ENCODE measurements around the gene SUSD4.
"Not testable (repeated sequence)": the region's sequence is repeated elsewhere in the genome, so short reads cannot be mapped to it uniquely, and the experiment has no call there.

The SUSD4 gene

DNA sequence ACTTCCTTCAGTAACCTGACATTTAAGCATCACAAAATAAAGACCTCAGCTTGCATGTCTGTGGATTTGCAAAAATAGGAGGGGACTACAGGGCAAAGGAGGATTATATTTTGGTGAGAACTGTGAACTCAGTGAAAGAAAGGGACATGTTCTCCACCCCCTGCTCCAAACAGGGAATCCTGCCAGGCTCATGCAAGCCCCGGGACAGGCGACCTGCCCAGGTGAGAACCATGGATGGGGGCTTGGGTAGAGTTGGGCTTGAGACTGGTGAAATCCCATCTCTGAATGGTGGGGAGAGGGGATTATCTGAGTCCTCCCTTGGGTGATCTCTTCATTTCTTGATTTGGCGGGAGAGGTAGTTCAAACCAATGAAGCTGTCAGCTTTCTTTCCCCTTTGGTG lies 110.1 kb downstream of the SUSD4 start:
- Histone ChIP-seq H3K23ac (ENCODE audit: low read depth, low read length, poor library complexity) (no peak overlapping the region), H3K9me3 (replicated peaks in 1 of 2; ENCODE audit: control insufficient read depth in 2 of 2, insufficient read depth in 1 of 2, low read depth in 1 of 2, low read length in 2 of 2) (no peaks in the 10 kb centered on the region), H4K91ac (ENCODE audit: low read depth, low read length, poor library complexity) (no peak overlapping the region), H2BK15ac (ENCODE audit: low read length) (no peak overlapping the region), H2BK12ac (ENCODE audit: low read length) (no peak overlapping the region), H3K4ac (ENCODE audit: low read length) (no peak overlapping the region), H3K14ac (ENCODE audit: low read length) (no peak overlapping the region), H3K4me3 (ENCODE audit: low read length in 2 of 2) (no peak overlapping the region), H3K9ac (ENCODE audit: low read depth, low read length, poor library complexity) (no peak overlapping the region), H3K27me3 (ENCODE audit: control insufficient read depth in 3 of 3, insufficient read depth in 3 of 3, low read depth in 1 of 3, low read length in 3 of 3) (peaks cover 0 to 4% (median 0%) of the 10 kb centered on the region in 3 experiments), H2AFZ (ENCODE audit: low read length) (no peak overlapping the region), H2BK5ac (ENCODE audit: low read length) (no peak overlapping the region), H2BK120ac (ENCODE audit: low read depth, low read length) (no peak overlapping the region), H4K8ac (ENCODE audit: low read depth, low read length) (no peak overlapping the region), H2AK5ac (ENCODE audit: low read depth, low read length) (no peak overlapping the region), H3K4me2 (ENCODE audit: insufficient read depth, low read length, poor library complexity, severe bottlenecking) (no peak overlapping the region), H3K4me1 (ENCODE audit: control insufficient read depth in 2 of 2, insufficient read depth in 1 of 2, low read depth in 1 of 2, low read length in 2 of 2) (peaks cover 0 to 4% of the 10 kb centered on the region in 2 donors), H3K36me3 (replicated peaks in 1 of 2; ENCODE audit: control insufficient read depth in 2 of 2, insufficient read depth in 2 of 2, low read length in 2 of 2) (no peaks in the 10 kb centered on the region), H3K79me1 (ENCODE audit: low read depth, low read length) (no peaks in the 10 kb centered on the region), H3K18ac (ENCODE audit: low read length) (no peak overlapping the region), H3K27ac (replicated peaks; ENCODE audit: low read length) (no peak overlapping the region)
- DNase-seq (ENCODE audit: low spot score), result no peak
- WGBS, 2 donors (ENCODE audit: extremely low coverage in 2 of 2, insufficient read length in 2 of 2, insufficient replicate concordance in 1 of 2), result no CpG with 5 or more reads among the region's 3 CpGs

DNA sequence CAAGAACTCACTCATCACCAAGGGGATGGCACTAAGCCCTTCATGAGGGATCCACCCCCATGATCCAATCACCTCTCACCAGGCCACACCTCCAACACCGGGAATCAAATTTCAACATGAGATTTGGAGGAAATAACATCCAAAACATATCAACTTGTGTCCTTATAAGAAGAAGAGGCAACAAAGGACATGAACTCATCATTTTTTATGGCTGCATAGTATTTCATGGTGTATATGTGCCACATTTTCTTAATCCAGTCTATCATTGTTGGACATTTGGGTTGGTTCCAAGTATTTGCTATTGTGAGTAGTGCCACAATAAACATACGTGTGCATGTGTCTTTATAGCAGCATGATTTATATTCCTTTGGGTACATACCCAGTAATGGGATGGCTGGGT lies 112.6 kb downstream of the SUSD4 start:
- H3K18ac ChIP-seq (ENCODE audit: low read length); H3K9me3 ChIP-seq (replicated peaks in 1 of 2; ENCODE audit: control insufficient read depth in 2 of 2, insufficient read depth in 1 of 2, low read depth in 1 of 2, low read length in 2 of 2); H3K4ac ChIP-seq (ENCODE audit: low read length); H2BK120ac ChIP-seq (ENCODE audit: low read depth, low read length); H2AFZ ChIP-seq (ENCODE audit: low read length); H2AK5ac ChIP-seq (ENCODE audit: low read depth, low read length); H4K91ac ChIP-seq (ENCODE audit: low read depth, low read length, poor library complexity); H3K23ac ChIP-seq (ENCODE audit: low read depth, low read length, poor library complexity); H3K4me1 ChIP-seq (ENCODE audit: control insufficient read depth in 2 of 2, insufficient read depth in 1 of 2, low read depth in 1 of 2, low read length in 2 of 2); H3K4me3 ChIP-seq (ENCODE audit: low read length in 2 of 2); H2BK12ac ChIP-seq (ENCODE audit: low read length); H3K27me3 ChIP-seq (ENCODE audit: control insufficient read depth in 3 of 3, insufficient read depth in 3 of 3, low read depth in 1 of 3, low read length in 3 of 3); H4K8ac ChIP-seq (ENCODE audit: low read depth, low read length); H2BK5ac ChIP-seq (ENCODE audit: low read length); H3K79me1 ChIP-seq (ENCODE audit: low read depth, low read length); H3K14ac ChIP-seq (ENCODE audit: low read length); H3K4me2 ChIP-seq (ENCODE audit: insufficient read depth, low read length, poor library complexity, severe bottlenecking); H2BK15ac ChIP-seq (ENCODE audit: low read length); H3K36me3 ChIP-seq (replicated peaks in 1 of 2; ENCODE audit: control insufficient read depth in 2 of 2, insufficient read depth in 2 of 2, low read length in 2 of 2); H3K27ac ChIP-seq (replicated peaks; ENCODE audit: low read length); H3K9ac ChIP-seq (ENCODE audit: low read depth, low read length, poor library complexity); DNase-seq (ENCODE audit: low spot score): not testable (repeated sequence)
- no CpG with 5 or more reads among the region's 2 CpGs for WGBS, 2 donors (ENCODE audit: extremely low coverage in 2 of 2, insufficient read length in 2 of 2, insufficient replicate concordance in 1 of 2)

DNA sequence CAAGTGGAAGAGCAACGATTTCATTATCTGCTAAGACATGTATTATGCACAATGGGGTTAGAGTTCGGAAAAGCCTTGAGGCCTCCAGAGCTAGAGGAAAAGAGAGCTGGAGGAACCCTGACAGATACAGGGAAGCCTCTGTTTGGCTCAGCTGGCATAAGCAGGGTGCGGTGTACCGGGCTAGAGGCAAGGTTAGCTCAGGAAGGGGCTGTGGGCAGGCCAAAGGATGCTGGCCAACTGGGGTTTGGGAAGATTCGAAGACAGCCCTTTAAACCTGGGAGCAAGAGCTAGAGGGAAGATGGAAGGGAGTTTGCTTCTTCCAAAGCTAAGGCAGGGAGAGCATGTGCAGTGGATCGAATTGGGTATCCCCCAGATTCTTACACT lies 113.4 kb downstream of the SUSD4 start:
- Histone ChIP-seq H3K79me1 (ENCODE audit: low read depth, low read length) (no peaks in the 10 kb centered on the region), H3K4me3 (ENCODE audit: low read length in 2 of 2) (no peak overlapping the region), H3K4me1 (ENCODE audit: control insufficient read depth in 2 of 2, insufficient read depth in 1 of 2, low read depth in 1 of 2, low read length in 2 of 2) (no peaks in the 10 kb centered on the region), H4K8ac (ENCODE audit: low read depth, low read length) (no peak overlapping the region), H3K4ac (ENCODE audit: low read length) (no peak overlapping the region), H3K9ac (ENCODE audit: low read depth, low read length, poor library complexity) (no peak overlapping the region), H3K27me3 (ENCODE audit: control insufficient read depth in 3 of 3, insufficient read depth in 3 of 3, low read depth in 1 of 3, low read length in 3 of 3) (peaks cover 0 to 4% (median 0%) of the 10 kb centered on the region in 3 experiments), H3K14ac (ENCODE audit: low read length) (no peak overlapping the region), H3K36me3 (replicated peaks in 1 of 2; ENCODE audit: control insufficient read depth in 2 of 2, insufficient read depth in 2 of 2, low read length in 2 of 2) (no peaks in the 10 kb centered on the region), H3K27ac (replicated peaks; ENCODE audit: low read length) (no peak overlapping the region), H2AK5ac (ENCODE audit: low read depth, low read length) (no peak overlapping the region), H3K23ac (ENCODE audit: low read depth, low read length, poor library complexity) (no peak overlapping the region), H2BK120ac (ENCODE audit: low read depth, low read length) (no peak overlapping the region), H3K4me2 (ENCODE audit: insufficient read depth, low read length, poor library complexity, severe bottlenecking) (no peak overlapping the region), H2BK5ac (ENCODE audit: low read length) (no peak overlapping the region), H2AFZ (ENCODE audit: low read length) (no peak overlapping the region), H4K91ac (ENCODE audit: low read depth, low read length, poor library complexity) (no peak overlapping the region), H2BK15ac (ENCODE audit: low read length) (no peak overlapping the region), H3K18ac (ENCODE audit: low read length) (no peak overlapping the region), H3K9me3 (replicated peaks in 1 of 2; ENCODE audit: control insufficient read depth in 2 of 2, insufficient read depth in 1 of 2, low read depth in 1 of 2, low read length in 2 of 2) (no peaks in the 10 kb centered on the region), H2BK12ac (ENCODE audit: low read length) (no peak overlapping the region)
- no CpG with 5 or more reads among the region's 6 CpGs for WGBS, 2 donors (ENCODE audit: extremely low coverage in 2 of 2, insufficient read length in 2 of 2, insufficient replicate concordance in 1 of 2)
- DNase-seq (ENCODE audit: low spot score), result no peak

DNA sequence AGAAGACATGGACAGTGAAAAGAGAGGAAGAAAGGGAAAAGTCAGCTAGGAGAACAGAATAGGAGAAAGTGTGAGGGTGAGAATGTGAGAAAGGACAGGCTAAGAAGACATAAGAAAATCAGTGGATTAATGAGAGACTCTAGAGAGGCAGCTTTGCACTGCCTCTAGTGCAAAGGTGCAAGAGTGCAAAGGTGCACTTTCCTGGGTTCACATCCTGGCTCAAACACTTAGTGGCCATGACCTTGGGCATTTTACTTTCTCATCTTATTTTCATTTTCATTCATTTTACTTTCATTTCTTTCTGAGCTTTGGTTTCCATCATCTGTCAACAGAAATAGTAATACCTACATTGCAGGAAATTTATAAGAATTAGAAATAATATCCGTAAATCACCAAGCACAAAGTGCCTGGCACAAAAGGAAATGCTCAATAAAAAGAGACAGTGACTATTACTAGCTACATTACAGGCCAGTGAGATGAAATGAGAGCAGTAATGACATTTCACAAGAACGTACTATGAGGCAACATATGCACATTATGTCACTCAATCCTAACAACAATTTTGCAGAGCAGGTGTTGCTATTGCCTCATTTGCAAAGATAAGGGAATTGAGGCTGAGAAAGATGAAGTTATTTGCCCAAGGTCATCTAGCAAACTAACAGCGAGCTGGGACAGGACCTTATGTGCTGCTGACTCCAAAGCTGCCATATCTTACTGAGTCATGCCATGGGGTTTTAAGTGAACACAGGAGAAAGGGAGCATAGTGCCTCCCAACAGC lies 113.9 kb downstream of the SUSD4 start:
- Histone ChIP-seq H3K4me2 (ENCODE audit: insufficient read depth, low read length, poor library complexity, severe bottlenecking) (no peak overlapping the region), H3K23ac (ENCODE audit: low read depth, low read length, poor library complexity) (no peak overlapping the region), H3K9ac (ENCODE audit: low read depth, low read length, poor library complexity) (no peak overlapping the region), H3K18ac (ENCODE audit: low read length) (no peak overlapping the region), H4K8ac (ENCODE audit: low read depth, low read length) (no peak overlapping the region), H3K14ac (ENCODE audit: low read length) (no peak overlapping the region), H3K4ac (ENCODE audit: low read length) (no peak overlapping the region), H2AK5ac (ENCODE audit: low read depth, low read length) (no peak overlapping the region), H3K79me1 (ENCODE audit: low read depth, low read length) (no peaks in the 10 kb centered on the region), H2BK120ac (ENCODE audit: low read depth, low read length) (no peak overlapping the region), H3K36me3 (replicated peaks in 1 of 2; ENCODE audit: control insufficient read depth in 2 of 2, insufficient read depth in 2 of 2, low read length in 2 of 2) (no peaks in the 10 kb centered on the region), H3K9me3 (replicated peaks in 1 of 2; ENCODE audit: control insufficient read depth in 2 of 2, insufficient read depth in 1 of 2, low read depth in 1 of 2, low read length in 2 of 2) (no peaks in the 10 kb centered on the region), H2AFZ (ENCODE audit: low read length) (no peak overlapping the region), H2BK12ac (ENCODE audit: low read length) (no peak overlapping the region), H3K27ac (replicated peaks; ENCODE audit: low read length) (no peak overlapping the region), H3K27me3 (ENCODE audit: control insufficient read depth in 3 of 3, insufficient read depth in 3 of 3, low read depth in 1 of 3, low read length in 3 of 3) (peaks cover 0 to 7% (median 0%) of the 10 kb centered on the region in 3 experiments), H4K91ac (ENCODE audit: low read depth, low read length, poor library complexity) (no peak overlapping the region), H3K4me3 (ENCODE audit: low read length in 2 of 2) (no peak overlapping the region), H3K4me1 (ENCODE audit: control insufficient read depth in 2 of 2, insufficient read depth in 1 of 2, low read depth in 1 of 2, low read length in 2 of 2) (no peaks in the 10 kb centered on the region), H2BK15ac (ENCODE audit: low read length) (no peak overlapping the region), H2BK5ac (ENCODE audit: low read length) (no peak overlapping the region)
- WGBS, 2 donors (ENCODE audit: extremely low coverage in 2 of 2, insufficient read length in 2 of 2, insufficient replicate concordance in 1 of 2), result no CpG with 5 or more reads among the region's 3 CpGs
- DNase-seq (ENCODE audit: low spot score), result no peak

Measured in neuronal stem cell (in vitro differentiated cells).